Measurements from ENCODE around the gene ARHGAP24. TPM values are rescaled to one million over a fixed set of nuclear protein-coding genes. Genes with fewer than 3 reads are reported as not detected.

Gene ARHGAP24
- total and polyA plus RNA-seq, 4 donors: 1.8 to 15.2 (median 3.3) TPM

- H3K4me1 ChIP-seq (ENCODE audit: control insufficient read depth in 4 of 4, insufficient read depth in 4 of 4, low read length in 3 of 4): no peaks in the 10 kb centered on the region
- no peaks in the 10 kb centered on the region for H3K9me3 ChIP-seq (ENCODE audit: control insufficient read depth in 4 of 4, low read length in 3 of 4)
- TF ChIP-seq EGR1 (IDR thresholded peaks at IDR 0.05; ENCODE audit: low read depth in 2 of 2) (no peak), GABPA (IDR thresholded peaks at IDR 0.05 in 1 of 2, conservative IDR thresholded peaks at IDR 0.05 in 1 of 2) (no peak), YY1 (IDR thresholded peaks at IDR 0.05) (no peak), FOXA1 (IDR thresholded peaks at IDR 0.05) (no peak), ATF3 (IDR thresholded peaks at IDR 0.05) (no peak), HNF4A (conservative IDR thresholded peaks at IDR 0.05) (no peak), FOXA2 (IDR thresholded peaks at IDR 0.05) (no peak), CTCF (IDR thresholded peaks at IDR 0.05; ENCODE audit: low read depth, low read length, missing input control) (no peak), ZBTB33 (IDR thresholded peaks at IDR 0.05) (no peak), NR2F2 (IDR thresholded peaks at IDR 0.05) (no peak), RAD21 (IDR thresholded peaks at IDR 0.05) (no peak), REST (IDR thresholded peaks at IDR 0.05) (no peak), HNF4G (IDR thresholded peaks at IDR 0.05) (no peak), MAX (IDR thresholded peaks at IDR 0.05) (no peak), TAF1 (conservative IDR thresholded peaks at IDR 0.05) (no peak), RXRA (IDR thresholded peaks at IDR 0.05) (no peak), JUND (IDR thresholded peaks at IDR 0.05) (no peak), SP1 (IDR thresholded peaks at IDR 0.05) (no peak)
- H3K27ac ChIP-seq (ENCODE audit: low read depth in 1 of 2, low read length in 2 of 2): no peak overlapping the region
- no peak for DNase-seq (ENCODE audit: low spot score)
- H3K9ac ChIP-seq (ENCODE audit: low read depth in 1 of 2, low read length in 2 of 2): no peak overlapping the region
- no peaks in the 10 kb centered on the region for H3K36me3 ChIP-seq (ENCODE audit: control insufficient read depth in 4 of 4, insufficient read depth in 3 of 4, low read depth in 1 of 4, low read length in 3 of 4)
- no peak overlapping the region for H3K4me3 ChIP-seq (ENCODE audit: low read depth in 1 of 3, low read length in 3 of 3)
- H3K27me3 ChIP-seq (ENCODE audit: control insufficient read depth in 4 of 4, insufficient read depth in 4 of 4, low read length in 3 of 4): no peaks in the 10 kb centered on the region
Measured at GRCh38 chr4:85865256-85865655, 390.3 kb downstream of the ARHGAP24 start.

Data from liver (tissue), 9 donors.